ENCODE measurements around the gene STRAP.
"Not testable (repeated sequence)": the region's sequence is repeated elsewhere in the genome, so short reads cannot be mapped to it uniquely, and the experiment has no call there.

Gene STRAP

GRCh38 chr12:15874556-15875145 is 7.5 kb upstream of the STRAP start:
- not testable (repeated sequence) for DNase-seq

- DNase-seq = no peak
Observed at GRCh38 chr12:15875863-15876262, 6.3 kb upstream of the STRAP start.

- no peak for DNase-seq
Observed at GRCh38 chr12:15879413-15879812, 2.8 kb upstream of the STRAP start.

GRCh38 chr12:15880721-15881120 is 1.5 kb upstream of the STRAP start:
- DNase-seq = peak; percentile 80

- DNase-seq = no peak
Observed at GRCh38 chr12:15883536-15883935, 1.3 kb downstream of the STRAP start.

GRCh38 chr12:15886372-15887042 is 4.3 kb downstream of the STRAP start:
- DNase-seq = peak; percentile 18

GRCh38 chr12:15887043-15887817 is 5.0 kb downstream of the STRAP start:
- no peak for DNase-seq

- DNase-seq = no peak
Observed at GRCh38 chr12:15892645-15893259, 10.6 kb downstream of the STRAP start.

- no peak for DNase-seq
Observed at GRCh38 chr12:15893260-15893659, 11.1 kb downstream of the STRAP start.

- no peak for DNase-seq
Observed at GRCh38 chr12:15896867-15897266, 14.7 kb downstream of the STRAP start.

GRCh38 chr12:15897433-15897832 is 15.2 kb downstream of the STRAP start:
- no peak for DNase-seq

GRCh38 chr12:15899282-15899870 is 17.2 kb downstream of the STRAP start:
- DNase-seq = peak; percentile 25

GRCh38 chr12:15904378-15904920 is 22.3 kb downstream of the STRAP start:
- DNase-seq = no peak

- no peak for DNase-seq
Observed at GRCh38 chr12:15910468-15910863, 28.3 kb downstream of the STRAP start.

- peak; percentile 90 for DNase-seq
Observed at GRCh38 chr12:15910864-15911721, 28.9 kb downstream of the STRAP start, which contains the start of gene DERA. Gene DERA, plus strand, starts transcription at chr12:15911332. Its CDS starts 52 bp downstream, at chr12:15911384.

- peak; percentile 27 for DNase-seq
Observed at GRCh38 chr12:15911931-15912330, 29.7 kb downstream of the STRAP start.

- not testable (repeated sequence) for DNase-seq
Observed at GRCh38 chr12:15914131-15914530, 31.9 kb downstream of the STRAP start.

GRCh38 chr12:15918066-15918465 is 35.9 kb downstream of the STRAP start:
- DNase-seq = no peak

- DNase-seq = no peak
Observed at GRCh38 chr12:15919418-15919817, 37.2 kb downstream of the STRAP start.

- no peak for DNase-seq
Observed at GRCh38 chr12:15924956-15925355, 42.8 kb downstream of the STRAP start.

- no peak for DNase-seq
Observed at GRCh38 chr12:15928346-15928745, 46.2 kb downstream of the STRAP start.
